Tibial nerve (tissue), 4 donors: Measurements from ENCODE around the gene TMEM225B. TPM values are rescaled to one million over a fixed set of nuclear protein-coding genes. Genes with fewer than 3 reads are reported as not detected.

Experiments used
- total RNA-seq, 4 donors: library from RNA; depleted of rRNA; stranded (reverse); fragments of >200 nt; gene quantifications; one replicate each; pipeline ENCODE4 v1.1.0, GENCODE V29; 2016

Gene TMEM225B
- total RNA-seq, 4 donors from 2014 or later = 1.2 to 1.8 (median 1.5) TPM; not detected in 1

Other genes with a start within 250 kb of the TMEM225B start
- gene ARPC1B, start 223.5 kb upstream of the TMEM225B start, total RNA-seq = 100 to 1,000 TPM; 178 to 337 (median 306) TPM
- 100 to 1,000 TPM in 1 of 4 donors, 10 to 100 TPM in 3; 65.4 to 107 (median 68.8) TPM for gene PDAP1, start 189.7 kb upstream of the TMEM225B start, total RNA-seq
- 10 to 100 TPM; 55.9 to 87.3 (median 75.8) TPM for gene BUD31, start 189.3 kb upstream of the TMEM225B start, total RNA-seq
- gene PTCD1, start 159.5 kb upstream of the TMEM225B start, total RNA-seq = 10 to 100 TPM in 2 of 4 donors, 1 to 10 TPM in 2; 6.9 to 10.8 (median 9.5) TPM
- gene CPSF4, start 159.3 kb upstream of the TMEM225B start, total RNA-seq = 10 to 100 TPM; 34.3 to 77.9 (median 50.1) TPM
- 100 to 1,000 TPM; 127 to 656 (median 375) TPM for gene ATP5MF, start 132.1 kb upstream of the TMEM225B start, total RNA-seq
- 10 to 100 TPM in 3 of 4 donors, 1 to 10 TPM in 1; 7.4 to 16.5 (median 12.1) TPM for gene ZNF789, start 125.4 kb upstream of the TMEM225B start, total RNA-seq
- gene ZNF394, start 98.0 kb upstream of the TMEM225B start, total RNA-seq = 10 to 100 TPM; 36.9 to 47.3 (median 44.5) TPM
- 10 to 100 TPM in 2 of 4 donors, 1 to 10 TPM in 2; 9.0 to 11.7 (median 9.9) TPM for gene ZKSCAN5, start 93.6 kb upstream of the TMEM225B start, total RNA-seq
- 1 to 10 TPM; 4.8 to 8.8 (median 5.6) TPM for gene FAM200A, start 46.2 kb upstream of the TMEM225B start, total RNA-seq
- 100 to 1,000 TPM in 2 of 4 donors, 10 to 100 TPM in 2; 90.8 to 140 (median 104) TPM for gene ZNF655, start 39.6 kb upstream of the TMEM225B start, total RNA-seq
- gene ZSCAN25, start 18.7 kb downstream of the TMEM225B start, total RNA-seq = 10 to 100 TPM; 23.2 to 34.1 (median 30.2) TPM
- 10 to 100 TPM in 2 of 4 donors, 1 to 10 TPM in 2; 2.4 to 42.9 (median 10.7) TPM for gene CYP3A5, start 81.7 kb downstream of the TMEM225B start, total RNA-seq
- gene CYP3A7, start 136.9 kb downstream of the TMEM225B start, total RNA-seq = under 1 TPM in 1 of 4 donors, not detected in 3; 0.22 TPM
- 1 to 10 TPM in 1 of 4 donors, under 1 TPM in 1, not detected in 2; 0.22 to 1.5 TPM for gene CYP3A4, start 185.9 kb downstream of the TMEM225B start, total RNA-seq
- not detected for gene CYP3A43, start 229.7 kb downstream of the TMEM225B start, total RNA-seq